SJSA1 (cell line): ENCODE data around the gene IL6ST. TPM values are rescaled to one million over a fixed set of nuclear protein-coding genes. Genes with fewer than 3 reads are reported as not detected.
A peak's percentile ranks its signal among the peaks of the same experiment; 100 is the strongest.
"Not testable (repeated sequence)": the region's sequence is repeated elsewhere in the genome, so short reads cannot be mapped to it uniquely, and the experiment has no call there.

ENCODE experiments used
- DNase-seq, 2 experiments: peaks; one replicate each; pipeline ENCODE4 v3.0.0-alpha.2; 2015 to 2020; ENCODE audit warnings: low spot score in 2 of 2, low read depth in 1 of 2
- H3K27ac ChIP-seq: fragments of 250-450 bp; sonication (Bioruptor Pico); 2 replicates; pipeline ENCODE4 v1.5.1; 2020; ENCODE audit warnings: mild to moderate bottlenecking, moderate library complexity
- H3K27me3 ChIP-seq: fragments of 250-450 bp; sonication (Bioruptor Pico); replicated peaks from 2 replicates; pipeline ENCODE4 v1.5.1; 2020; ENCODE audit warnings: mild to moderate bottlenecking, moderate library complexity
- H3K36me3 ChIP-seq: fragments of 250-450 bp; sonication (Bioruptor Pico); 2 replicates; pipeline ENCODE4 v1.5.1; 2020; ENCODE audit warnings: mild to moderate bottlenecking
- H3K4me1 ChIP-seq: fragments of 250-450 bp; sonication (Bioruptor Pico); replicated peaks from 2 replicates; pipeline ENCODE4 v1.6.1; 2021; ENCODE audit warnings: mild to moderate bottlenecking
- H3K4me3 ChIP-seq: fragments of 250-450 bp; sonication (Bioruptor Pico); 2 replicates; pipeline ENCODE4 v1.5.1; 2020; ENCODE audit warnings: mild to moderate bottlenecking
- H3K9me3 ChIP-seq: fragments of 250-450 bp; sonication (Bioruptor Pico); replicated peaks from 2 replicates; pipeline ENCODE4 v1.5.1; 2020; ENCODE audit warnings: mild to moderate bottlenecking
- total RNA-seq: library from RNA; depleted of rRNA; stranded (reverse); fragments of >200 nt; shearing (Covaris generic); gene quantifications from 2 replicates; pipeline ENCODE4 v1.2.3, GENCODE V29; 2014

The IL6ST gene
- total RNA-seq, 1 experiment from 2014 or later, result 192 TPM

GRCh38 chr5:55973296-55973695 lies 21.5 kb downstream of the IL6ST start:
- no peaks in the 10 kb centered on the region for H3K27me3 ChIP-seq
- H3K9me3 ChIP-seq, result no peaks in the 10 kb centered on the region
- no peak overlapping the region for H3K4me3 ChIP-seq
- no peak overlapping the region for H3K27ac ChIP-seq
- H3K4me1 ChIP-seq, result peaks cover 17% of the 10 kb centered on the region
- peaks cover 60% of the 10 kb centered on the region for H3K36me3 ChIP-seq
- DNase-seq, result no peak

GRCh38 chr5:55969956-55970355 lies 24.8 kb downstream of the IL6ST start:
- Histone ChIP-seq H3K36me3 (peaks cover 54% of the 10 kb centered on the region), H3K9me3 (no peaks in the 10 kb centered on the region), H3K27me3 (no peaks in the 10 kb centered on the region), H3K4me1 (peaks cover 13% of the 10 kb centered on the region), H3K4me3 (no peak overlapping the region), H3K27ac (0 out of 2 replicates have a peak overlapping the region, but pooled peaks have one; percentile 43)
- peak in 1 of 2 experiments; percentile 20 for DNase-seq

GRCh38 chr5:55966284-55966683 lies 28.5 kb downstream of the IL6ST start:
- H3K27ac ChIP-seq, result no peak overlapping the region
- H3K36me3 ChIP-seq, result peaks cover 56% of the 10 kb centered on the region
- H3K9me3 ChIP-seq, result no peaks in the 10 kb centered on the region
- H3K27me3 ChIP-seq, result no peaks in the 10 kb centered on the region
- H3K4me1 ChIP-seq, result peaks cover 13% of the 10 kb centered on the region
- no peak for DNase-seq
- no peak overlapping the region for H3K4me3 ChIP-seq

- no peak overlapping the region for H3K4me3 ChIP-seq
- H3K27ac ChIP-seq, result no peak overlapping the region
- peaks cover 57% of the 10 kb centered on the region for H3K36me3 ChIP-seq
- DNase-seq, result no peak
- H3K4me1 ChIP-seq, result peaks cover 10% of the 10 kb centered on the region
- H3K27me3 ChIP-seq, result no peaks in the 10 kb centered on the region
- no peaks in the 10 kb centered on the region for H3K9me3 ChIP-seq
Observed at GRCh38 chr5:55965525-55965924, 29.2 kb downstream of the IL6ST start.

GRCh38 chr5:55960779-55961178 lies 34.0 kb downstream of the IL6ST start:
- Histone ChIP-seq H3K36me3 (peaks cover 69% of the 10 kb centered on the region), H3K27ac (no peak overlapping the region), H3K4me3 (no peak overlapping the region), H3K27me3 (no peaks in the 10 kb centered on the region), H3K4me1 (no peaks in the 10 kb centered on the region), H3K9me3 (no peaks in the 10 kb centered on the region)
- no peak for DNase-seq

- H3K27me3 ChIP-seq, result no peaks in the 10 kb centered on the region
- H3K4me1 ChIP-seq, result no peaks in the 10 kb centered on the region
- peaks cover 82% of the 10 kb centered on the region for H3K36me3 ChIP-seq
- no peak overlapping the region for H3K4me3 ChIP-seq
- no peak overlapping the region for H3K27ac ChIP-seq
- DNase-seq, result no peak
- no peaks in the 10 kb centered on the region for H3K9me3 ChIP-seq
Observed at GRCh38 chr5:55959208-55959607, 35.6 kb downstream of the IL6ST start.

GRCh38 chr5:55941154-55941553 lies 53.6 kb downstream of the IL6ST start:
- not testable (repeated sequence) for H3K27me3 ChIP-seq, H3K4me3 ChIP-seq, H3K27ac ChIP-seq, DNase-seq, H3K9me3 ChIP-seq, H3K4me1 ChIP-seq
- H3K36me3 ChIP-seq, result peaks cover 38% of the 10 kb centered on the region

- H3K36me3 ChIP-seq, result peaks cover 35% of the 10 kb centered on the region
- DNase-seq, H3K4me3 ChIP-seq: not testable (repeated sequence)
Observed at GRCh38 chr5:55937598-55937997, 57.2 kb downstream of the IL6ST start.

GRCh38 chr5:55936100-55936693 lies 58.6 kb downstream of the IL6ST start:
- peaks cover 21% of the 10 kb centered on the region for H3K36me3 ChIP-seq
- H3K4me1 ChIP-seq, result no peaks in the 10 kb centered on the region
- H3K27ac ChIP-seq, result no peak overlapping the region
- H3K4me3 ChIP-seq, result no peak overlapping the region
- H3K9me3 ChIP-seq, result no peaks in the 10 kb centered on the region
- no peaks in the 10 kb centered on the region for H3K27me3 ChIP-seq
- DNase-seq, result peak; percentile 64 to 83

More at GRCh38 chr5:55937598-55937997, 57.2 kb downstream of the IL6ST start:
- H3K9me3 ChIP-seq, H3K27ac ChIP-seq, H3K4me1 ChIP-seq, H3K27me3 ChIP-seq: not testable (repeated sequence)

GRCh38 chr5:55935371-55935770 lies 59.4 kb downstream of the IL6ST start:
- no peak overlapping the region for H3K4me3 ChIP-seq
- H3K27me3 ChIP-seq, result no peaks in the 10 kb centered on the region
- H3K4me1 ChIP-seq, result no peaks in the 10 kb centered on the region
- peaks cover 15% of the 10 kb centered on the region for H3K36me3 ChIP-seq
- H3K9me3 ChIP-seq, result no peaks in the 10 kb centered on the region
- H3K27ac ChIP-seq, result no peak overlapping the region
- no peak for DNase-seq

GRCh38 chr5:55934720-55935119 lies 60.0 kb downstream of the IL6ST start:
- Histone ChIP-seq H3K4me1 (no peaks in the 10 kb centered on the region), H3K27me3 (no peaks in the 10 kb centered on the region), H3K9me3 (no peaks in the 10 kb centered on the region), H3K36me3 (peaks cover 11% of the 10 kb centered on the region), H3K4me3 (no peak overlapping the region), H3K27ac (no peak overlapping the region)
- DNase-seq, result no peak

- Histone ChIP-seq H3K9me3 (no peaks in the 10 kb centered on the region), H3K36me3 (peaks cover 8% of the 10 kb centered on the region), H3K27ac (no peak overlapping the region), H3K4me1 (no peaks in the 10 kb centered on the region), H3K27me3 (no peaks in the 10 kb centered on the region), H3K4me3 (no peak overlapping the region)
- DNase-seq, result no peak
Observed at GRCh38 chr5:55934115-55934613, 60.6 kb downstream of the IL6ST start.

GRCh38 chr5:55933377-55934114 lies 61.2 kb downstream of the IL6ST start:
- Histone ChIP-seq H3K9me3 (no peaks in the 10 kb centered on the region), H3K4me1 (no peaks in the 10 kb centered on the region), H3K36me3 (peaks cover 8% of the 10 kb centered on the region), H3K4me3 (no peak overlapping the region), H3K27ac (no peak overlapping the region), H3K27me3 (no peaks in the 10 kb centered on the region)
- no peak for DNase-seq

- no peaks in the 10 kb centered on the region for H3K9me3 ChIP-seq
- H3K27me3 ChIP-seq, result no peaks in the 10 kb centered on the region
- no peak overlapping the region for H3K4me3 ChIP-seq
- no peak overlapping the region for H3K27ac ChIP-seq
- H3K36me3 ChIP-seq, result peaks cover 8% of the 10 kb centered on the region
- no peak for DNase-seq
- H3K4me1 ChIP-seq, result no peaks in the 10 kb centered on the region
Observed at GRCh38 chr5:55932700-55933099, 62.1 kb downstream of the IL6ST start.
